GM18867 (cell line): Measurements from ENCODE around the gene ZBTB44.

Source experiments
- ATAC-seq: cut with Tn5 transposase; IDR thresholded peaks from one replicate; pipeline ENCODE4 v1.9.1; 2021; ENCODE audit warnings: mild to moderate bottlenecking, moderate library complexity; ENCODE audit not compliant: unreplicated experiment

The ZBTB44 gene

DNA sequence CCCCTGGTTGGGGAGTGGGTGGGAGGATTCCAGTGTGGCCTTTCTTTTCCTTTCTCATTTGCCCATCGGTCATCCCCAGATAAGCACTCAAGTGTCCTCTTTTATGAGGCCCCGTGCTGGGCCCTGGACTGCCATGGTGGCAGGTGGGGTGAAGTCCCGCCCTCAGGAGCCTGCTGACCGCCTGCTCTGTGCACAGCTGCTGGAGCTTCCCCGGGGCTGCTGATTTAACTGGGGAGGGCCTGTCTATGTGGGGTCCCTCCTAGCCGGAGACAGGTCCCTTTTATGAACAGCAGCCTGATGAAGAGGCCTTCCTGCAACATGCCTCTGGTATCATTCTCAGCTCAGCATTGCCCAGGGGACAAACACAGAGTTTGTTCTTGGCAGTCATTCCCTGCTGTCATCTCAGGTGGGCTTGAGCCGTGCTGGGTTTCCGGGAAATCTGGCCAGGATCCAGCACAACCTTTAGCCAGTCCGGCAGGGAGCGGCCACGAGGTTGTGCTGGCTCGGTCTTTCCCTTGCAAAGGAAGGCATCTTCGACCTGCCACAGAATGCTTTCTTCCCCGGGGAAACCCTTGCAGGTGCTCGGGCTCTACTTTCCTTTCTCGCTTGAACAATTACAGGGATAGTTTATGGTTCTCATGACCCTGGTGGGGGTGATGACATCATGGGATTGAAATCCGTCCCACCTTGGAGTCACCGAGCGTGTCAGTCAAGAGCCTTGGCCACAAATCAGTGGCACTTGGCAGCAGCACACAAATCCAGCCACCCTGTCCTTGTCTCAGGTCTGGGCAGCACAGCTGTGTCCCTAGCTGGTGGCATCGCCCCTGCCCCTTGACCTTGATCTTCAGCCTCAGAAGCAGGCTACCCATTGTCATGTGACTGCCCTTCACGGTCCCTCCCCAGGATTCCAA lies 135.1 kb downstream of the ZBTB44 start:
- ATAC-seq: no peak

DNA sequence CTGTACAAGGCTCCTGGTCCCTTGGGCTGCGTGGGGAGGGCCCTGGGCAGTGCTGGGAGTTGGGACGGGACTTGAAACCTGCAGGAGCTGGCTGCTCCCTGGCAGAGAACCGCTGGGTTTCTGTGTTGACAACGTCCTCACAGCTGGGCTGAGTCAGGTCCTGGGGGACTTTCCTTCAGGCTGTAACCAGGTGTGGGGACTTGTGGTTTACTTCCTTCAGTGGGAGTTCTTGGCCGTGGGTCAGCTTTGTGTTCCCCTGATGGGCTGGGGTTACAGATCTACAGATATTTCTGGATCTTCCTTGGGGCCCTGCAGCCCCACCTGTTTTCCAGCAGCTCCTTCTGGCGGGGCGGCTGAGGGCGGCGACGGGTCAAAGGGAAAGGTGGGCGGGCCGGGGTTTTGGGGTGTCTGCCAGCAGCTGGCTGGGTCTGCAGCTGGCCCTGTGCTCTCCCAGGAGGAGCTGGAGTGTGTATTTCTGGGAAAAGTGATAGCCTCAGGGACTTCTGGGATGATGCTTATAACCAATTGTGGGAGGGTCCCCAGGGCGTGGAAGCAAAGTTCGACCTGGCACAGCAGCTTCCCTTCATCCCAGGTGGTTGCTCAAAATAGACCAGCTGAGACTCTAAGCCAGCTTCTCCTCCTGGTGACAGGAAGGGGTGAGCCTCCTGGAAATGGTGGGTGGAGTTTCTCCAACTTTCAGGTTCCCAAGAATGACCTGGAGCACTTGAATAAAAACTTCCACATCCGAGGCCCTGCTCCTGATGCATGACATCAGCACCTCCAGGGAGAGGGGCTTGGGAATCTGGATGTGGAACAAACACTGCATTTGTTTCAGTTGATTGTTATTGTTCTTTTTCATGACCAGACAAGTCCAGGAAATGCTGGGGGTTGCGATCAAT lies 136.0 kb downstream of the ZBTB44 start:
- no peak for ATAC-seq

DNA sequence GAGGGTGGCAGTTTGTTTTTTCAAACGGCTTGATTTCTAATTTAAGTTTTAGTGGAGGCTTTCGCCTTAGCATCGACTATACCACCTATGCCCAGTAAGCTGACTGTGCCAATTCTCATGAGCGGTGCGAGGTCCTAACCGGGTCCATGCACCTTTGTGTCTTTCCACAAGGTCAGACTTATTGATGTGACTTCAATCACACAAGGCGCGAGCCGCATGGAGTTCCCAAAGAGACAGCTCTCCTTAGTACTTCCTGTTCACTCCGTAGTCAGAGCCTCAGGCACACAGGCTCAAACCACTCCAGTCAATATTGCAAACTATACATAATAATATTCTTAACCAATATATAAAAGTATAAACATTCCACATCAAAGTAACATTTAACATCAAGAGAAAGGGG lies 136.9 kb downstream of the ZBTB44 start:
- no peak for ATAC-seq
